HG03196 (cell line): ENCODE data around the gene TMEM219.
"Not testable (repeated sequence)": the region's sequence is repeated elsewhere in the genome, so short reads cannot be mapped to it uniquely, and the experiment has no call there.

ENCODE experiments used
- ATAC-seq: cut with Tn5 transposase; IDR thresholded peaks from one replicate; pipeline ENCODE4 v1.9.1; 2021; ENCODE audit not compliant: unreplicated experiment

The TMEM219 gene

DNA sequence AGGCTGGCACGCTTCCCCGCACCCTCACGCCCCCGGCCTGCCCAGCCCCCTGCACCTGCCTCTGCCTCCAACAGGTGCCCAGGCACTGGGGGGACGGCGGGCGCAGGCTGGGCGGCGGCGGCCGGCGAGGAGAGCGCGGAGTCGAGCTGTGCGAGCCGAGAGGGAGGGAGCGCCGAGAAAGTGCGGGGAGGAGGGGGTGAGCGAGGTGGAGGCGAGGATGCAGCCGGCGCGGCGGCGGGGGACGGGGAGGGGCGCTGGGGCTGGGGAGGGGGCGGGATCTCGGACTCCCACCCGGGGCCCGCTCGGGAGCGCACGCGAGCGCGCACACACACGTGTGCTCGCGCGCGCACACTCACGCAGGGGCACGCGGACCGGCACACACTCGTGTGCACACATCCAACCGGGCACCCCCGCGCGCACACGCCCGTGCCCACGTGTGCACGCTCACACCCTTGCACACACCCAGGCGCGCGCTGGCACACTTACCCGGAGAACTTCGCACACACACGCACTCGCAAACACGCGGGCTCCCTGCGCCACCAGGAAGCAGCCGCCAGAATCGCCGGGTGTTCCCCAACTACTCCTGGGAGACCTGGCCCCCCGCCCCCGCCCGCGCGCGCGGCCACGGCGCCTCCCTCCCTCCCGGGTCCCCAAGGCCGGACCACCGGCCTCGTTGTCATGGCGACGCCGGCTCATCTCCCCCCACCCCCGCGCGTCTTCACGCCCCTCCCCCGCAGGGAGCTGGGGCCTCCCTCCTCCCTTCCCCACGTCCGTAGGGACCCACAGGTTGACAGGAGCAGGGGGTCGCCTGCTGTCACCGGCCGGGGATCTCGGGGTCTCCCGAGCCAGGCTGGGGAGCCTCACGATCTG, 49.2 kb downstream of the TMEM219 start, which contains the start of gene DOC2A:
TSS of gene DOC2A (minus strand) at position 184 of the 870 bp plus-strand sequence. CDS start 805 bp downstream, outside the sequence.
- ATAC-seq: no peak

DNA sequence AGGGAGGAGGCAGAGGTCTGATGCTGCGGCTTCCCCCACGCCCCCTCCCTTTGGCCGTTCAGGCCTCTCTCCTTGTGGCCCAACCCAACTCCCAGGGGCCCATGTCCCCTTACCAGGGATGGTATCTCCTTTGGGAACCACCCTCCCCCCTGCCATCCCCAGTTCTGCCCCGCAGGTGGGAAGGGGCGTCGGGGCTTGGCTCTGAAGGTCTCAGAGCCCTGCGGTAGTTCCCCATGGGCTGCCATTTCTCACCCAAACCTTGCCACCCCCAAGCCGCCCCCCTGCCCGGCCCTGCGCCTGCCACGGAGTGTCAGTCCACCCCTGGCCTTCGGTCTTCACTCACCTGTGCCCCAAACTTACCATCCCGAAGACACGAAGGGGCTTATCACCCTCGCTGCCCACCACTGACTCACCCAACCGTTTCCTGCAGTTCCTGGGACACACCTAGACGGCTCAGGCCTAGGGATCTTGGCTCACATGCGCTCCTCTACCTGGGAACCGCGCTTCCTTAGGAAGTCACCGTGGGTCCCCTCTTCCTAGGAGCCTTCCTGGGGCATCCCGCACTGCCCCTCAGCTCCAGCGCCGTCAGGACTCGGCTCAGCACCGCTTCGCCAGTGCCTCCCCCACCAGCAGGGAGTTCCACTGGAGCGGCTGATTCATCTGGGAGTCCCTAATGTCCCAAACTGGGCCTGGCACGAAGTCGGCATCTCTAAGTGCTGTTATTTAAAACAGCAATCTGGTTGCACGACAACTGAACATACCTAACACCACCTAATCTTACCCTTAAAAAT, 50.0 kb downstream of the TMEM219 start:
- ATAC-seq: no peak

DNA sequence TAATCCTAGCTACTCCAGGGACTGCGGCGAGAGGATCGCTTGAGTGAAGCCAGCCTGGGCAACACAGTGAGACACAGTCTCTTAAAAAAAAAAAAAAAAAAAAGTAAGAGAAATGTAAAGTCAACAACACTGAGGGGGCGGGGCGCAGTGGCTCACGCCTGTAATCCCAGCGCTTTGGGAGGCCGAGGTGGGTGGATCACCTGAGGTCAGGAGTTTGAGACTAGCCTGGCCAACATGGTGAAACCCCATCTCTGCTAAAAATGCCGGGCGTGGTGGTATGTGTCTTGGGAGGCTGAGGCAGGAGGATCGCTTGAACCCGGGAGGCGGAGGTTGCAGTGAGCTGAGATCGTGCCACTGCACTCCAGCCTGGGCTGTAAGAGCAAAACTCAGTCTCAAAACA, 50.7 kb downstream of the TMEM219 start:
- ATAC-seq: not testable (repeated sequence)

DNA sequence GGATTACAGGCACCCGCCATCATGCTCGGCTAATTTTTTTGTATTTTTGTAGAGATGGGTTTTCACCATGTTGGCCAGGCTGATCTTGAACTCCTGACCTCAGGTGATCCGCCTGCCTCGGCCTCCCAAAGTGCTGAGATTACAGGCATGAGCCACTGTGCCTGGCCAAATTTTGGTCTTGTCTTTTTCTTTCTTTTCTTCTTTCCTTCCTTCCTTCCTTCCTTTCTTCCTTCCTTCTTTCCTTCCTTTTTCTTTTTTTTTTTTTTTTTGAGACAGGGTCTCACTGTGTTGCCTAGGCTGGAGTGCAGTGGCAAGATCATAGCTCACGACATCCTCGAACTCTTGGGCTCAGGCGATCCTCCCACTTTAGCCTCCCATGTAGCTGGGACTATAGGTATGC, 53.6 kb downstream of the TMEM219 start:
- not testable (repeated sequence) for ATAC-seq

DNA sequence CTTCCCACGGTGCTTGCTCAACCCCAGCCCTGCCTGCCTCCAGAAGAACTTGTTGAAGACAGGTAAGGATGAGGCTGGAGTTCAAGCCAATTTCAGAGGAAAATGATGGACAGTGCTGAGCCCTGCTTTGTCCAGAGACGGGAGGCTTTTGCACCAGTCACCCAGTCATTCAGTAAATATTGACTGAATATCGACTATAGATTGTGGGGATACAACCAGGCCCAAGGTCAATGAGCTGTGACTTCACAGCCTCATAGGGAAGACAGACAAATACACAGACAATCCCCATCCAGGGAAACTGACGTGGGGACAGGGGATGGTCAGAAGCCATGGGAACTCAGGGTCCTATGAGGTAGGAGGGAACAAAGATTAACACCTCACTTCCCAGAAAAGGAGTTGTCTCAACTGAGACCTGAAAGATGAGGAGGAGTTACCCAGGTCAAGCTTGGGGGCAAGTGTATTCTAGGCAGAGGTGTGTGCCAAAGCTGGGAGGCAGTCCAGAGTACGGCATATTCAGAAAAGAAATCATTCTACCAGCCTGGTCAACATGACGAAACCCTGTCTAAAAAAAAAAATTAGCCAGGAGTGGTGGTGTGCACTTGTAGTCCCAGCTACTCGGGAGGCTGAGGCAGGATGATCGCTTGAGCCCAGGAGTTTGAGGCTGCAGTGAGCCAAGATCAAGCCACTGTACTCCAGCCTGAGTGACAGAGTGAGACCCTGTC, 54.8 kb downstream of the TMEM219 start:
- no peak for ATAC-seq

DNA sequence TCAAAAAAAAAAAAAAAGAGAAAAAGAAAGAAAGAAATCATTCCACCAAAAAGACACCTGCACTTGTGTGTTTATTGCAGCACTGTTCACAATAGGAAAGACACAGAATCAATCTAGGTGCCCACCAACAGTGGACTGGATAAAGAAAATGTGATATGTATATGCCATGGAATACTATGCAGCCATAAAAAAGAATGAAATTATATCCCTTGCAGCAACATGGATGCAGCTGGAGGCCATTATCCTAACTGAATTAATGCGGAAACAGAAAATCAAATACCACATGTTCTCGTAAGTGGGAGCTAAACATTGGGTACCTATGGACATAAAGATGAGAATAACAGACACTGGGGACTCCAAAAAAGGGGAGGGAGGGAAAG, 55.4 kb downstream of the TMEM219 start:
- no peak for ATAC-seq

DNA sequence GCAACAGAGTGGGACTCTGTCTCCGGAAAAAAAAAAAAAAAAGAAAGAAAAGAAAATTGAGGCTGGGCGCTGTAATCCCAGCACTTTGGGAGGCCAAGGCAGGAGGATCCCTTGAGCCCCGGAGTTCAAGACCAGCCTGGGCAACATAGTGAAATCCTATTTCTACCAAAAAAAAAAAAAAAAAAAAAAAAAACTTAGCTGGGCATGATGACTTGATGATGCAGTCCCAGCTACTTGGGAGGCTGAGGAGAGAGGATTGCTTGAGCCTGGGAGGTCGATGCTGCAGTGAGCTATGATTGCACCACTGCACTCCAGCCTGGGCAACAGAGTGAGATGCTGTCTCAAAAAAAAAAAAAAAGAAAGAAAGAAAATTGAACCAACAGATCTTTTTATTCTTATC, 56.1 kb downstream of the TMEM219 start:
- not testable (repeated sequence) for ATAC-seq

DNA sequence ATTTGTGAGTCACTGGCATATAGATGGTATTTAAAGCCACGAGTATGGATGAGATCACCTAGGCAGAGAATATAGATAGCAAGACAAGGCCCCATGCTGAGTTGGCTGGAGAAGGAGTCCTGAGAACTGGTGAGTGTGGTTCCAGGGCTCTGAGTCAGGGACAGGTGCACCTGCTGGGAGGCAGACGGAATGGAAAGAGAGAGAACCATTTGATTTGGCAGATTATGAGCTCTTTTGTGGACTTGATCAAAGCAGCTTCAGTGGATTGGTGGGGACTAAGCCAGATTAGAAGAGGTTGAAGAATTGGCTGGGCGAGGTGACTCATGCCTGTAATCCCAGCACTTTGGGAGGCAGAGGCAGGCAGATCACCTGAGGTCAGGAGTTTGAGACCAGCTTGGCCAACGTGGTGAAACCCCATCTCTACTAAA, 56.9 kb downstream of the TMEM219 start:
- ATAC-seq: no peak
